ENCODE measurements around the gene ZNF799.
"Not testable (repeated sequence)": the region's sequence is repeated elsewhere in the genome, so short reads cannot be mapped to it uniquely, and the experiment has no call there.

Gene ZNF799

DNA sequence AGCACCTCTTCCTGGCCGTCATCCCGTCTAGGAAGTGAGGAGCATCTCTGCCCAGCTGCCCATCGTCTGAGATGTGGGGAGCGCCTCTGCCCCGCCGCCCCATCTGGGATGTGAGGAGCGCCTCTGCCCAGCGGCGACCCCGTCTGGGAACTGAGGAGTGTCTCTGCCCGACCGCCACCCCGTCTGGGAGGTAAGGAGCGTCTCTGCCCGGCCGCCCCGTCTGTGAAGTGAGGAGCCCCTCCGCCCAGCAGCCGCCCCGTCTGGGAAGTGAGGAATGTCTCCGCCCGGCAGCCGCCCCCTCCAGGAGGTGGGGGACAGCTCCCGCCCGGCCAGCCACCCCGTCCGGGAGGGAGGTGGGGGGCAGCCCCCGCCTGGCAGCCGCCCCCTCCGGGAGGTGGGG, 38.8 kb downstream of the ZNF799 start:
- DNase-seq (ENCODE audit: low spot score) = not testable (repeated sequence)

DNA sequence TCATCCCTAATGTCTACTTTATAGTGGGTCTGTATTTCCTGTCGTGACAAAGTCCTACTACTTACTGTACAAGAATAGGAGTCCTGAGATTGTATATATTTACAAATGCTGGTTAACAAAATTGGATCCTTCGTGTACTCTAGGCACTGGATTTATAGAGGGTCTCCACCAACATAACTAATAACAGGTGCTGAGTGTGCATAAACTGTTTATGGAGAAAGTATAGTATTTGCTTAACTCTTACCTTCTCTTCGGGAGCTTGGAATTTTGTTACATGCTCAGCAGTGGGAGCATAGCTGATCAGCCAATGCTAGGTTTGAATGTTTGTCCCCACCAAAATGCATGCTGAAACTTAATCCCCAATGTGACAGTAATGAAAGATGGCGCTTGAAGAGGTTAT, 47.7 kb downstream of the ZNF799 start:
- no peak for DNase-seq (ENCODE audit: low spot score)

DNA sequence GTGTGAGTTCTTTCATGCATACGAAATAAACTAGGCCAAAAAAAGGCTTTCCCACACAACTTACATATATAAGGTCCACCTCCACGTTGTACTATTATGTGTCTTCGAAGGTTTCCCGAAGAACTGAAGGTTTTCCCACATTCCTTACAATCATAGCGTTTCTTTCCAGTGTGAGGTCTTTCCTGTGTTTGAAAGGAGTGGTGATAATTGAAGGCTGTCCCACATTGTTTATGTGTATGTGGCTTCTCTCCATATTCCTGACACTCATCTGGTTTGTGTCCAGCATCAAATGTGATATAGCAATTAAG, 50.2 kb downstream of the ZNF799 start:
- DNase-seq (ENCODE audit: low spot score) = no peak

GRCh38 chr19:12350185-12350889, 50.7 kb downstream of the ZNF799 start:
- no peak for DNase-seq (ENCODE audit: low spot score)

DNA sequence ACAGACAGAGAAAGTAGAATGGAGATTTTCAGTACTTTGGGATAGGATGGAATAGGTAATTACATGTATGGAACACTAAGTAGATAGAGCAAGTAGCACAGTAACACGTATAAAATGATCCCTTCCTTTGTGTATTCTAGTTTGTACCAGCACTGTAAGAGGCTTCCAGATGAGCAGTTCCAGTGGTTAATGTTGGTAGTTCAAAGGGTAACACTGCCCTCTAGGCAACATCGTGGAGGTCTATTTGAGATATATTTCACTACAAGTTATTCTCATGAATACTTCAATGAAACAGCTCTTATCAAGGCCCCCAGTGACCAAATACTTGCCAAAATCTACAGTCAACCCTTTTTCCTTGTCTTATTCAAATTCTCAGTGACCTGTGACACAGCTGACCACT, 54.2 kb downstream of the ZNF799 start:
- no peak for DNase-seq (ENCODE audit: low spot score)

DNA sequence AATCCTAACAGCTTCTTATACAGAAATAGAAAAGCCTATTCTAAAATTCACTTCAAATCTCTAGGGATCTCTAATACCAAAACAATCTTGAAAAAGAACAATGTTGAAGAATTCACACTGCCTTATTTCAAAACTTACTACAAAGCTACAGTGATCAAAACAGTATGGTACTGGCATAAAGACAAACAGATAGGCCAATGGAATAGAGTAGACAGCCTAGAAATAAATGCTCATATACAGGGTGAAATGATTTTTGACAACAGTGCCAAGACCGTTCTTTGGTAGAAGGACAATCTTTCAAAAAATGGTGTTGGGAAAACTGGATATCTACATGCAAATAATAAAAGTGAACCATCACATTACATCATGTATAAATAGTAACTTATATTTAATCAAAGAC, 55.9 kb downstream of the ZNF799 start:
- DNase-seq (ENCODE audit: low spot score) = no peak
